Measurements from ENCODE around the gene RFX2. TPM values are rescaled to one million over a fixed set of nuclear protein-coding genes. Genes with fewer than 3 reads are reported as not detected.

RFX2 gene
- total RNA-seq, 4 donors from 2014 or later, result 0.31 to 10.5 (median 2.2) TPM

DNA sequence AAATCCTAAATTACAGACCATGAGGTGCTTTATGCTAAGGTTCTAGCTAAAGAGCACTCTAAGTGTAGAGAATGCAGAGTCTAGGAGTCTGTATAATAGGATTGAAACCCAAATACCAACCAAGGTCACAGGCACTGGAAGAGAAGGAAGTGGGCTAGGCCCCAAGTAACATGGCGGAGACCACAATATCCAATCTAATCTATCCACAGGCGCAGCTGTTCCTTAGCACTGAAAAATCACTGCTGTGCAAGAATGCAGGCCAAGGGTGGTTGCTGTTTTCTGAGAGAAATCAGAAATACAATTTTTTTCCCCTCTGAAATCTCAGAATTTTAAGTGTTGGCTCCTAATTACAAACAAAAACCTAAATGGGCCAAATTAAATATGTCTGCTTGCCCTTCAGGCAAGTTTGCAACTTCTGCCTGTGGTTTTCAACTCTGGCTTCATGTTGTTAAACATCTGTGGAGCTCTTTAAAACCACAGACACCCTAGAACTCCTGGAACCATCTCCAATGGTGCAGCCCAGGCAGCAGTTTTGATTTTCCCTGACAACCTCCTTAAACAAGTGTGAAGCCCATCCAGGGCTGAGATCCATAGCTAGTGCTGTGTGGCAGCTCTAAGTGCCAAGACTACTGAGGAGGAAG, 138.5 kb downstream of the RFX2 start:
- no peak for DNase-seq
- no peak overlapping the region for H3K4me3 ChIP-seq
- no peak for TF ChIP-seq CTCF (IDR thresholded peaks at IDR 0.05 in 4 of 5, conservative IDR thresholded peaks at IDR 0.05 in 1 of 5)
- TF ChIP-seq POLR2A (IDR thresholded peaks at IDR 0.05), result no peak
- H3K36me3 ChIP-seq, result no peaks in the 10 kb centered on the region
- H3K27ac ChIP-seq, result no peak overlapping the region
- in situ Hi-C loops (cut with MboI; ENCODE audit: low sequenced_read_pairs in 4 of 4) (no loop called here), intact Hi-C loops (cut with DNase I; ENCODE audit: low total_unique reads) (no loop called here)
- H3K4me1 ChIP-seq, result peaks cover 50 to 66% of the 10 kb centered on the region in 2 donors
- no peaks in the 10 kb centered on the region for H3K9me3 ChIP-seq
- no peaks in the 10 kb centered on the region for H3K27me3 ChIP-seq
- no peak for ATAC-seq

DNA sequence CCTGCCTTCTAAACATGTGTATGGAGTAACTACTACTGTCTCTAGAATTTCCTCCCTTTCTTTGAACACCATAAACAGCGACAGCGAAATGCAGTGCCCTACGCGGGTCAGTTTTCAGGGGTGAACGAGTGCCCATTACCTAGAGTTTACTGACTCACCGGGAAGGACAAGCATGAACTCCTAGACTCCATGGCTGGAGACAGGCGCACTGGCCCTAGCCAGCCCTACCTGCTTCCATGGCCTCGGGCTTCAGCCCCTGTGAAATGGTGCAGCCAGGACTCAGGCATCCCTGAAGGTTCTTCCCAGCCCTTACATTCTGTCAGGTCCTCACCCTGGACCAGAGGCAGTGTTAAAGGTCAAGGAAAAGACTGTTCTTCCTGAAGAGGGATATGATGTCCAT, 140.8 kb downstream of the RFX2 start:
- Histone ChIP-seq H3K4me3 (no peak overlapping the region), H3K27ac (no peak overlapping the region), H3K27me3 (no peaks in the 10 kb centered on the region), H3K9me3 (no peaks in the 10 kb centered on the region), H3K36me3 (no peaks in the 10 kb centered on the region), H3K4me1 (peaks cover 41 to 57% of the 10 kb centered on the region in 2 donors)
- intact Hi-C loops (cut with DNase I; ENCODE audit: low total_unique reads), result no loop called here
- DNase-seq, result no peak
- ATAC-seq, result no peak
- in situ Hi-C loops (cut with MboI; ENCODE audit: low sequenced_read_pairs in 4 of 4), result no loop called here
- no peak for TF ChIP-seq CTCF (IDR thresholded peaks at IDR 0.05 in 4 of 5, conservative IDR thresholded peaks at IDR 0.05 in 1 of 5)
- no peak for TF ChIP-seq POLR2A (IDR thresholded peaks at IDR 0.05)

- no peaks in the 10 kb centered on the region for H3K9me3 ChIP-seq
- intact Hi-C loops (cut with DNase I; ENCODE audit: low total_unique reads) (loop anchor here (1.0 kb wide), 1 partner anchor 52 kb away; no protein-coding TSS in a partner anchor), in situ Hi-C loops (cut with MboI; ENCODE audit: low sequenced_read_pairs in 4 of 4) (no loop called here)
- TF ChIP-seq POLR2A (IDR thresholded peaks at IDR 0.05) (no peak), CTCF (IDR thresholded peaks at IDR 0.05 in 4 of 5, conservative IDR thresholded peaks at IDR 0.05 in 1 of 5) (no peak)
- no peaks in the 10 kb centered on the region for H3K36me3 ChIP-seq
- peaks cover 41 to 53% of the 10 kb centered on the region in 2 donors for H3K4me1 ChIP-seq
- peak overlapping the region in 2 of 4 donors; percentile 5 to 23 for H3K4me3 ChIP-seq
- H3K27me3 ChIP-seq, result no peaks in the 10 kb centered on the region
- ATAC-seq (peak in 1 of 2 donors; percentile 19), DNase-seq (no peak)
- H3K27ac ChIP-seq, result peak overlapping the region; percentile 27 to 54 (median 50)
Observed at GRCh38 chr19:5968431-5969373, 141.6 kb downstream of the RFX2 start.

DNA sequence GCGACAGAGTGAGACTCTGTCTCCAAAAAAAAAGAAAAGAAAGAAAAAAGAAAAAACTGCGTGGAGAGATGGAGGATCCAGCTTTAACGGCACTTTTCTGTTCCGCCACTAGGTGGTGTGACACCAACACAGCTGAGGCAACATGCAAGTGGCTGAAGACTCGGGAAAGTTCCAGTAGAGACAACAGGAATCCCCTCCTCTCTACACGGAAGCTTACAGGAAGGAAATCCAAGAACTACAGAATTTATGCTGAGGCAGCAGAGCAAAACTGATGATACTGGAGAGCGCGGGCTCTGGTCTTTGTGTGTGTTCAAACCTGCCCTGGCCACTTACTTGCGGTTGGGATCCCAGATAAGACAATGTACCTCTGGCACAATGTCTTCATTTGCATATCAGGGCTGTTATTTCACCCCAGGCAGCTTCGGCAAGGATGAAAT, 142.3 kb downstream of the RFX2 start:
- Histone ChIP-seq H3K4me3 (peak overlapping the region in 2 of 4 donors; percentile 5 to 23), H3K9me3 (no peaks in the 10 kb centered on the region), H3K27me3 (no peaks in the 10 kb centered on the region), H3K27ac (peak overlapping the region; percentile 27 to 54 (median 50)), H3K36me3 (no peaks in the 10 kb centered on the region), H3K4me1 (peaks cover 43 to 53% of the 10 kb centered on the region in 2 donors)
- peak; percentile 39 to 41 for DNase-seq
- TF ChIP-seq POLR2A (IDR thresholded peaks at IDR 0.05) (no peak), CTCF (IDR thresholded peaks at IDR 0.05 in 4 of 5, conservative IDR thresholded peaks at IDR 0.05 in 1 of 5) (peak; percentile 26 to 90 (median 80))
- intact Hi-C loops (cut with DNase I; ENCODE audit: low total_unique reads) (loop anchor here (1.0 kb wide), 1 partner anchor 52 kb away; no protein-coding TSS in a partner anchor), in situ Hi-C loops (cut with MboI; ENCODE audit: low sequenced_read_pairs in 4 of 4) (no loop called here)
- peak; percentile 85 for ATAC-seq

Measured in gastrocnemius medialis (tissue), 4 donors.